ENCODE data around the gene NUP62.
"Not testable (repeated sequence)": the region's sequence is repeated elsewhere in the genome, so short reads cannot be mapped to it uniquely, and the experiment has no call there.

The NUP62 gene

DNA sequence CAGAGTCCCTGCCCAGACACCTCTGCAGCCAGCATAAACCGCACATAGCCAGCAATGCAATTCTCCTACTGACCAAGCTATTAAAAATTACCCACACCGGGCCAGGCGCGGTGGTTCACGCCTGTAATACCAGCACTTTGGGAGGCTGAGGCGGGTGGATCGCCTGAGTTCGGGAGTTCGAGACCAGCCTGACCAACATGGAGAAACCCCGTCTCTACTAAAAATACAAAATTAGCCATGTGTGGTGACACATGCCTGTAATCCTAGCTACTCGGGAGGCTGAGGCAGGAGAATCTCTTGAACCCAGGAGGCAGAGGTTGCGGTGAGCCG, 4.5 kb downstream of the NUP62 start:
- not testable (repeated sequence) for DNase-seq

- DNase-seq = no peak
These were observed 5.1 kb downstream of the NUP62 start for GRCh38 chr19:49924004-49924880.

- DNase-seq = no peak
These were observed 6.0 kb downstream of the NUP62 start for GRCh38 chr19:49923055-49924003.

GRCh38 chr19:49921871-49922795, 7.2 kb downstream of the NUP62 start:
- DNase-seq = no peak

GRCh38 chr19:49920624-49921363, 8.5 kb downstream of the NUP62 start:
- no peak for DNase-seq

GRCh38 chr19:49918089-49918488, 11.2 kb downstream of the NUP62 start:
- DNase-seq = no peak

- no peak for DNase-seq
These were observed 12.2 kb downstream of the NUP62 start for GRCh38 chr19:49916839-49917733.

DNA sequence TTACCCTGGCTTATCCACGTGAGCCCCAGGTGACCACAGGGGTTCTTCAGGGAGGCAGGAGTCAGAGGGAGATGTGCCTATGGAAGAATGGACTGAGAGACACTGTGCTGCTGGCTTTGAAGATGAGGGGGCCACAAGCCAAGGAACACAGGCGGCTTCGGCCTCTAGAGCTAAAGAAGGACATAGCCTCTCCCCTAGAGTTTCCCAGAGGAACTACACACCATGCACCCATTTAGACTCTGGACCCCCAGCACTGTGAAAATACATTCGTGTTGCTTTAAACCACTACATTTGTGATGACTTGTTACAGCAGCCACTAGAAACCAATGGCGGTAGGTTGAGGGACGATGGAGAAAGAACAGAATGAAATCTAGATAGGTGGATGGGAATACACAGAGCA, 14.0 kb downstream of the NUP62 start:
- DNase-seq = no peak

- DNase-seq = no peak
These were observed 15.6 kb downstream of the NUP62 start for GRCh38 chr19:49913720-49914119.

DNA sequence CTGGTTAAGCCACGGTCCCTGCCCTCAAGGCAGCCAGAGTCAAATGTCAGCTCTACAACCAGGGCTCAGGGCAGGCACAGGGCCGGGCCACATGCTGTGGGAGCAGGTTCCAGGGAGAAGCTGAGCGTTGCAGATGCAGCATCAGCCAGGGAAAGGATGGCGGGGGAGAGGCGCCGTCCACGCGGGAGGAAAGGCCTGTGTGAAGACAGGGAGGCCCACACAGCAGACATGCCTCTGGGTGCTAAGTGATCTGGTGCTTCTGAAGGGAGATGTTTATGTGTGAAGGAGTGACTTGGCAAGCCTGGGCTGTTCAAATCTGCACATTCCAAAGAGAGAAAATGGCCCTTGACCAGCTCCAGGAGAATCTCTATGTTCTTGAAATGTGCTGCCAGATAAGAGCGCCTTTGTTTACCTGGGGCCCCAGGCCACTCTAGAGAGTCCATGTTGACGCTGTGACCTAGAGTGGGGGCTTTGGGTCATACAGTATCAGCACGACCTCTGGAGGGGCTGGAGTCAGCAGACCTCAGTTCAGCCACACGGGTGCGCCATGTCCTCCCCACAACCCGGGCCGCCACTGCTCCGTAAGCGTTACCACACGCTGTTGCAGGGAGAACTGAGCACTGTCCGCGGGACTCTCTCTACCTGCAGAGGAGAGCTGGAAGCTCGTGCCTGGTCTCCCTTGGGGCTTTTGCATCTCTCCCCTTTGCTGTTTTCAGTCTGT, 16.2 kb downstream of the NUP62 start:
- no peak for DNase-seq

GRCh38 chr19:49911381-49912145, 17.7 kb downstream of the NUP62 start:
- DNase-seq = no peak

DNA sequence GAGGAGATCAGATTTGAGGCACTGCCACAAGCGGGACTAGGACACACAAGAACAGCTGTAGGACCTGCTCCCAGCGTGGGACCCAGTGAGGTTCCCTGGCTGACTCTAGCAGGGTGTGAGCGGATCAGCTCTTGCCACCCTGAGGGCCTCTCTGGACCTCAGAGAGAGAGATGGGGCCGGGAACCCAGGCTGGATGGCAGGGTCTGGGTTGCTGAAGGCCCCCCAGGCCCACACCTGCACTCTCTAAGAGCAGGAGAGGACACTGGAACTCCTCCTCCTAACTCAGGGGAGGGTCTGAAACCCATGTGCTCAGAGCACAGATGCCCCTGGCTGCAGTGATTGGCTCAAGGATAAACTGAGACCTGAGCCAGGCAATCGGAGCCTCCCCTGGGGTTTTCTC, 19.1 kb downstream of the NUP62 start:
- DNase-seq = no peak

DNA sequence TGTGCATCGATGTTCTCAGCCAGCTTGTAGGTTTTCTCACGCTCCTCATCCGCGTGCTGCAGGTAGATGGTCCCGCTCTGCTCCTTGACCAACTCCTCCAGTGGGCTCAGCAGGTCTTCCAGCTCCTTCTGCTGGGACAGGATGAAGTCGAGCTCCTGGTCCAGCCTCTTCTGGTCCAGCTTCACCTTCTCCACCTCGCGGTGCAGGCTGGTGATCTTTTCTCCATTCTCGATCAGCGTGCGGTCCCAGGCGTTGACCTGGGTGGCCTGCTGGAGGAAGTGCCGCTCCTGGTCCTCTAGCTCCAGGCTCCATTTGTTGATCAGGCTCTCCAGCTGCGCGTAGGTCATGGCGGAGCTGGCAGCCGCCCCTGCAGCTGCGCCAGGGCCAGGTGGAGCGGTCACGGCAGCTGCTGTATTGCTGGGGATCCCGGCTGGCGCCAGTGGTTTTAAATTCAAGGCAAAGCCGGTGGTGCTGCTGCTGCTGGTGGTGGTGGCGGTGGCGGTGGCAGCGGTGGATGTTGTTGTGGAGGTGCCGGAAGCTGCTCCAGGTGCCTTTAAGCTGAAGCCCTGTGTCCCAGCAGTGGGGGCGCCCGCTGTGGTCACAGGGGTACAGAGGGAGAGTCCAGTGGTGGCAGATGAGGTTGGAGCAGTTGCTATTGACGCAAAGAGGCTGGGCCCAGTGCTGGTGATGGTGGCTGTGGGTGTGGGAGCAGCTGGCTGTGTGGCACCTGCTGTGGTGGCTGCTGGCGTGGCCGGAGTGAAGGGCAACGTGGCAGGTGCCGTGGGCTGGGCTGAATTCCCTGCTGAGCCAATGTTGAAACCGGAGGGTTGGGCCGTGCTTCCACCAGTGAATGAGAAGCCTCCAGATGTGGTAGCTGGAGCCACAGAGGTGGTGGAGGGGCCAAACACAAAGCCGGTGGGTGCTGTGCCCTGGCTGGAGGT, 20.6 kb downstream of the NUP62 start:
- no peak for DNase-seq

GRCh38 chr19:49907745-49908446, 21.4 kb downstream of the NUP62 start:
- DNase-seq = no peak

- no peak for DNase-seq
These were observed 22.3 kb downstream of the NUP62 start for GRCh38 chr19:49906879-49907564.

GRCh38 chr19:49904136-49904535, 25.2 kb downstream of the NUP62 start:
- no peak for DNase-seq

All from effector CD4-positive, alpha-beta T cell (primary cell).